RWPE2 (cell line): ENCODE data around the gene AQR.
"Not testable (repeated sequence)": the region's sequence is repeated elsewhere in the genome, so short reads cannot be mapped to it uniquely, and the experiment has no call there.

Source experiments
- ATAC-seq: fragments of 200-7000 bp; cut with Tn5 transposase; 3 replicates; pipeline ENCODE4 v1.9.1; 2021; ENCODE audit warnings: low read depth
- DNase-seq: peaks from one replicate; pipeline ENCODE4 v3.0.0-alpha.2; 2020; ENCODE audit warnings: low spot score
- H3K27ac ChIP-seq: fragments of 450-650 bp; 2 replicates; pipeline ENCODE4 v1.5.1; 2017; ENCODE audit warnings: mild to moderate bottlenecking; ENCODE audit not compliant: poor library complexity, severe bottlenecking
- H3K27me3 ChIP-seq: fragments of 250-450 bp; sonication (Bioruptor Pico); 2 replicates; pipeline ENCODE4 v1.5.1; 2021; ENCODE audit warnings: mild to moderate bottlenecking, moderate library complexity; ENCODE audit not compliant: insufficient read depth, poor library complexity, severe bottlenecking
- H3K36me3 ChIP-seq: fragments of 250-450 bp; sonication (Bioruptor Pico); 2 replicates; pipeline ENCODE4 v1.5.1; 2020; ENCODE audit warnings: low read depth, mild to moderate bottlenecking, moderate library complexity
- H3K4me1 ChIP-seq: fragments of 250-450 bp; sonication (Bioruptor Pico); 2 replicates; pipeline ENCODE4 v1.5.1; 2021; ENCODE audit warnings: mild to moderate bottlenecking, moderate library complexity; ENCODE audit not compliant: insufficient read depth, poor library complexity, severe bottlenecking
- H3K4me3 ChIP-seq: fragments of 250-450 bp; sonication (Bioruptor Pico); 2 replicates; pipeline ENCODE4 v1.5.1; 2021; ENCODE audit warnings: mild to moderate bottlenecking, moderate library complexity; ENCODE audit not compliant: severe bottlenecking
- H3K9me3 ChIP-seq: fragments of 250-450 bp; sonication (Bioruptor Pico); 2 replicates; pipeline ENCODE4 v1.5.1; 2021; ENCODE audit warnings: mild to moderate bottlenecking, moderate library complexity; ENCODE audit not compliant: severe bottlenecking
- CTCF ChIP-seq: fragments of 450-650 bp; IDR thresholded peaks from one replicate; pipeline ENCODE4 v1.5.1; 2017; ENCODE audit warnings: mild to moderate bottlenecking, moderate library complexity; ENCODE audit not compliant: poor library complexity, severe bottlenecking

AQR gene

GRCh38 chr15:34941185-34941698 is 28.3 kb downstream of the AQR start:
- Histone ChIP-seq H3K4me3 (no peak overlapping the region), H3K4me1 (no peaks in the 10 kb centered on the region), H3K27me3 (no peaks in the 10 kb centered on the region), H3K9me3 (no peaks in the 10 kb centered on the region), H3K36me3 (peaks cover 97% of the 10 kb centered on the region), H3K27ac (no peak overlapping the region)
- TF ChIP-seq CTCF = no peak
- no peak for ATAC-seq
- no peak for DNase-seq

GRCh38 chr15:34933432-34933975 is 36.0 kb downstream of the AQR start:
- Histone ChIP-seq H3K27me3 (no peaks in the 10 kb centered on the region), H3K27ac (no peak overlapping the region), H3K4me3 (no peak overlapping the region), H3K9me3 (no peaks in the 10 kb centered on the region), H3K4me1 (no peaks in the 10 kb centered on the region), H3K36me3 (peaks cover 95% of the 10 kb centered on the region)
- DNase-seq = no peak
- ATAC-seq = no peak
- TF ChIP-seq CTCF = no peak

- H3K27me3 ChIP-seq, H3K9me3 ChIP-seq, ATAC-seq, H3K4me1 ChIP-seq, H3K4me3 ChIP-seq, H3K27ac ChIP-seq, DNase-seq: not testable (repeated sequence)
- peaks cover 93% of the 10 kb centered on the region for H3K36me3 ChIP-seq
Observed at GRCh38 chr15:34928349-34928748, 41.2 kb downstream of the AQR start.

- ATAC-seq = no peak; the same call in 2 of the 3 replicates
- Histone ChIP-seq H3K9me3 (no peaks in the 10 kb centered on the region), H3K27ac (no peak overlapping the region)
Observed at GRCh38 chr15:34927726-34928125, 41.8 kb downstream of the AQR start.

GRCh38 chr15:34914317-34914716 is 55.2 kb downstream of the AQR start:
- no peak for TF ChIP-seq CTCF
- Histone ChIP-seq H3K27ac (no peak overlapping the region), H3K4me3 (no peak overlapping the region), H3K36me3 (peaks cover 99% of the 10 kb centered on the region), H3K9me3 (no peaks in the 10 kb centered on the region), H3K4me1 (no peaks in the 10 kb centered on the region), H3K27me3 (no peaks in the 10 kb centered on the region)
- ATAC-seq (no peak), DNase-seq (no peak)

More at GRCh38 chr15:34927726-34928125, 41.8 kb downstream of the AQR start:
- no peak for TF ChIP-seq CTCF
- DNase-seq = no peak
- Histone ChIP-seq H3K36me3 (peaks cover 88% of the 10 kb centered on the region), H3K4me1 (no peaks in the 10 kb centered on the region), H3K4me3 (no peak overlapping the region), H3K27me3 (no peaks in the 10 kb centered on the region)
